Omental fat pad (tissue), 4 donors: ENCODE data around the gene ACVR1. TPM values are rescaled to one million over a fixed set of nuclear protein-coding genes. Genes with fewer than 3 reads are reported as not detected.
"Not testable (repeated sequence)": the region's sequence is repeated elsewhere in the genome, so short reads cannot be mapped to it uniquely, and the experiment has no call there.

Source experiments
- ATAC-seq: fragments of 150-250 bp; one replicate; pipeline ENCODE4 v1.9.1; 2016; ENCODE audit warnings: mild to moderate bottlenecking, moderate library complexity; ENCODE audit not compliant: low FRiP score
- DNase-seq: peaks from one replicate; pipeline ENCODE4 v3.0.0-alpha.2; 2019; ENCODE audit warnings: low spot score
- total RNA-seq, 4 donors: library from RNA; depleted of rRNA; stranded (reverse); fragments of >200 nt; gene quantifications; one replicate each; pipeline ENCODE4 v1.1.0, GENCODE V29; 2016
- TF ChIP-seq, protein P1 (sequence below), 3 donors: fragments of 450-650 bp; IDR thresholded peaks; one replicate each; pipeline ENCODE4 v1.5.1; 2016 to 2017; ENCODE audit warnings: antibody characterized with exemption in 3 of 3, mild to moderate bottlenecking in 3 of 3, moderate library complexity in 2 of 3

ACVR1 gene
- total RNA-seq, 4 donors from 2014 or later = 22.7 to 37.7 (median 28.2) TPM

DNA sequence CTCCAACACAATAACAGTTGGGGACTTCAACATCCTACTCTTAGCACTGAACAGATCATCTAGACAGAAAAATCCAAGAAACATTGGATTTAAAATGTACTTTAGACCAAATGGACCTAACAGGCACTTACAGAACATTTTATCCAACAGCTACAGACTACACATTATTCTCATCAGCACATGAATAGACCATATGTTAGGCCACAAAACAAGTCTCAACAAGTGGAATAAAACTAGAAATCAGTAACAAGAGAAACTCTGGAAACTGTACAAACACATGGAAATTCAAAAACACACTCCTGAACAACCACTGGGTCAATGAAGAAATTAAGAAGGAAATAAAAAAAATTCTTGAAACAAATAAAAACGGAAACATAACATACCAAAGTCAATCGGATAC is 117.5 kb downstream of the ACVR1 start:
- DNase-seq (no peak), ATAC-seq (no peak)
- TF ChIP-seq, protein P1, sequence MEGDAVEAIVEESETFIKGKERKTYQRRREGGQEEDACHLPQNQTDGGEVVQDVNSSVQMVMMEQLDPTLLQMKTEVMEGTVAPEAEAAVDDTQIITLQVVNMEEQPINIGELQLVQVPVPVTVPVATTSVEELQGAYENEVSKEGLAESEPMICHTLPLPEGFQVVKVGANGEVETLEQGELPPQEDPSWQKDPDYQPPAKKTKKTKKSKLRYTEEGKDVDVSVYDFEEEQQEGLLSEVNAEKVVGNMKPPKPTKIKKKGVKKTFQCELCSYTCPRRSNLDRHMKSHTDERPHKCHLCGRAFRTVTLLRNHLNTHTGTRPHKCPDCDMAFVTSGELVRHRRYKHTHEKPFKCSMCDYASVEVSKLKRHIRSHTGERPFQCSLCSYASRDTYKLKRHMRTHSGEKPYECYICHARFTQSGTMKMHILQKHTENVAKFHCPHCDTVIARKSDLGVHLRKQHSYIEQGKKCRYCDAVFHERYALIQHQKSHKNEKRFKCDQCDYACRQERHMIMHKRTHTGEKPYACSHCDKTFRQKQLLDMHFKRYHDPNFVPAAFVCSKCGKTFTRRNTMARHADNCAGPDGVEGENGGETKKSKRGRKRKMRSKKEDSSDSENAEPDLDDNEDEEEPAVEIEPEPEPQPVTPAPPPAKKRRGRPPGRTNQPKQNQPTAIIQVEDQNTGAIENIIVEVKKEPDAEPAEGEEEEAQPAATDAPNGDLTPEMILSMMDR (IDR thresholded peaks at IDR 0.05) = no peak

DNA sequence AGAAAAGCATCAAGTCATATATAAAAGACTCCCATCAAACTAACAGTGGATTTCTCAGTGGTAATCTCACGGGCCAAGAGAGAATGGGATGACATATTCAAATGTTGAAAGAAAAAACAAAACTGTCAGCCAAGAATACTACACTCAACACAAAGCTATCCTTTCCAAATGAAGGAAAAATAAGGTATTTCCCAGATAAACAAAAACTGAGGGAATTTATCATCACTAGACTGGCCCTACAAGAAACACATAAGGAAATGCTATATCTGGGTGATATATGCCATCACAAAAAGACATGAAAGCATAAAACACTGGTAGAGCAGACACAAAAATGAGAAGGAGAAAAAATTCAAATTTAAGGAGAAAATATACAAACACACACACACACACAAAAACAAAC is 118.6 kb downstream of the ACVR1 start:
- ATAC-seq (no peak), DNase-seq (no peak)
- TF ChIP-seq, protein P1 (IDR thresholded peaks at IDR 0.05) = no peak

DNA sequence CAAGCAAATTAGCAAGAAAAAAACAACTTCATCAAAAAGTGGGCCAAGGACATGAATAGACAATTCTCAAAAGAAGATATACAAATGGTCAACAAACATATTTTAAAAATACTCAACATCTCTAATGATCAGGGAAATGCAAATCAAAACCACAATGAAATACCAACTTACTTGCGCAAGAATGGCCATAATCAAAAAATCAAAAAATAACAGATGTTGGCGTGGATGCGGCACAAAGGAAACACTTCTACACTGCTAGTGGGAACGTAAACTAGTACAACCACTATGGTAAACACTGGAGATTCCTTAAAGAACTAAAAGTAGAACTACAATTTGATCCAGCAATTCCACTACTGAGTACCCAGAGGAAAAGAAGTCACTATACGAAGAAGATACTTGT is 119.7 kb downstream of the ACVR1 start:
- not testable (repeated sequence) for ATAC-seq, DNase-seq

DNA sequence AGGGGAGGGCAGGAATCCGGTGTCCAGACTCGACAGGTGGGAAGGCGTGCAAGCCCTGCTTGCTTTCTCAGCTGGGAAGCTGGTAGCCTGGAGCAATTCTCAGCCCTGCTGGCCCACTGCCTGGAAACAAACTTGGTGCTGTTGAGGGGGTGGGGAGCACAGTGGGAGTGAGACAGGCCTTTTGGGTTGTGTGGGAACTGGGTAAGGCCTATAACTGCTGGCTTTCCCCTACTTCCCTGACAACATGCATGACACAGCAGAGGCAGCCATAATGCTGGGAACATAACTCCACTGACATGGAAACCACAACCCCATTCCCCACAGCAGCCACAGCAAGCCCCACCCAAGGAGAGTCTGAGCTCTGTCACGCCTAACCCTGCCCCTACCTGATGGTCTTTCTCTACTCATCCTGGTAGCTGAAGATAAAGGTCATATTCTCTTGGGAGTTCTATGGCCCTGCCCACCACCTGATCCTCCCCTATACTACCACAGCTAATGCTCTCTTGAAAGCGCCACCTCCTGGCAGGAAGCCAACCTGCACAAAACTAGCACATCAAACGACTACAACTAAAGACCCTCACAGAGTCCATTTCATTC is 124.6 kb downstream of the ACVR1 start:
- TF ChIP-seq, protein P1 (IDR thresholded peaks at IDR 0.05) = no peak
- ATAC-seq (no peak), DNase-seq (no peak)

DNA sequence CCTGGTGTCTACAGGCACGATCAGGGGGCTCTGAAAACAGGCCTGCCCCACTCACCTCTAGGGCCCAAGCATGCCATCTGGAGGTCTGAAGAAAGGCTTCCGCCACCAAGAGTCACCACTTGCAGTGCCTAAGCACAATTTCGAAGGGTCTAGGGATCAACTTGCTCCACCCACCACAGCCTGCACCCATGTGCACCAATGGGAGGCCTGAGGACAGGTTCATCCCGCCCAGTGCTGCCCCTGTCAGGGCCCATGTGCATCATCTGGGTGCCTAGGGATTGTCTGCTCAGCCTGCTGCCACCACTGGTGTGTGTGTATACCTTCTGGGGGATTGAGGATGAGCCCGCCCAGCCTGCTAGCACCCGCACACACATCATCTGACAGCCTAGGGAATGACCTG is 126.4 kb downstream of the ACVR1 start:
- TF ChIP-seq, protein P1 (IDR thresholded peaks at IDR 0.05) = no peak
- ATAC-seq (no peak), DNase-seq (no peak)

DNA sequence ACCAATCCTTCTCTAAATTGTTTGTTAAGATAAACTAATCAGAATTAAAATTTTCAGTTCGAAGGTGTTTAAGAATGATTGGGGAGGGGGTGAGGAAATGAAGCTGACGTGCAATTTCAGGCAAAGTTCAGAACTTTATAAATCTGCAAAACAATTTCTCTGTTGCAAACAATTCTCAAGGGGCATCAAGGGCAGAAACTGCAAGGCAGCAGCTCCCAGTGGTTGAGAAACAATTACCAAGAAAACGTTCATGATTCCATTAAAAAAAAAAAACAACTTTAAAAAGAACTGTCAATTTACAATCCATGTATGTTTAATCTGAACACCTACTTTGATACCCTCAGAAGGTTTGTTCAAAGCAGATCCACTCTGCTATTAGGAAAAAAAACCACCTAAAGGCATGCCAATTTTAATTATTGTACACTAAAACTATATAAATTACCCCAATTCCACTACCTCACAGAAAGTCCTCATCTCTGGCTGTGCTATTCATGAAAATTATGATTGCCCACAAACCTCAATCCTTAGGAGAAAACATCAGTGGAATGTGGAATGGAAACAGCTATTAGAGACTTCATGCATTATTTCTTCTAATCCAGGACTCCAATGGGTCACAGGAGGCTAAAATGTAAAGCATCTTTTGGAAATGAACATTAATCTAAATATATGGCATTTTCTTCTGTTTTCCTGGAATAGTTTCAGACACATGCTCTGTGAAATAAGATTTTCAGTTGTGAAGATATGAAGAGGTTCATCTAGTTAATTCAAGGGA is 127.6 kb downstream of the ACVR1 start:
- DNase-seq = no peak
- TF ChIP-seq, protein P1 (IDR thresholded peaks at IDR 0.05) = no peak
- ATAC-seq = no peak

DNA sequence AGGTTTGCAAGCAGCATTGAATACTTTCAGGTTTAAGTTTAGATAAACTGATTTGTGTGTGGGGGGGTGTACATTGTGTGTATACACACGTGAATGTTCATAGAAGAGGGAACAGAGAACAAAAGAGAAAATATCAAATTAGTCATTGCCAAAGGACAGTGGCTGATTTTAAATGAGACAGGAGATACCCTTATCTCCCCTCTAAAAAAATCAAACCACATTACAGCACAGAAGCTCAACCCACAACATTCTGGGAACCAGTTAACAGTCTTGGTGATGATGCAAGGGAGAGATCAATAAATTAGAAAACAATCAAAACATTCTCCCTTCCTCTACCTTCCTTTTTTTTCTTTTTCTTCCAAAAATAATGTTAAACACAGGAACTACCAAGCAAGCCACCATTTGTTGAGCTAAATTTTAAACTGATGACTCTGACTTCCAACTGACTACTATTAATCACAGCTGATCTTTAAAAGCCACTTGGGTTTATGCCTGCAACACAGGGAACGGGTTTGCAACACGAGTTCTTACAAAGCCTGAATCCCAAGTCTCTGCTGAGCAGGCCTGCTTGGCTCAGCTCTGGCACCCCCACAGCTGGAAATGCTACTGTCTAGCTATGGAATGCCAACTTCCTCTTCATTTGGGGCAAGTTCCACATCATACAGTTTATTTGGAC is 128.3 kb downstream of the ACVR1 start:
- TF ChIP-seq, protein P1 (IDR thresholded peaks at IDR 0.05) = no peak
- ATAC-seq (no peak), DNase-seq (no peak)
